Activated T-cell treated with anti-CD3 and anti-CD28 coated beads, Interleukin-2, amount 50 U/mL, for 48 hours (primary cell): Measurements from ENCODE around the gene OSBPL10.

ENCODE experiments used
- DNase-seq, 2 experiments: peaks; one replicate each; pipeline ENCODE4 v3.0.0-alpha.2; 2020

The OSBPL10 gene

GRCh38 chr3:31636694-31637442 is 344.2 kb downstream of the OSBPL10 start:
- DNase-seq = no peak

GRCh38 chr3:31636049-31636448 is 345.0 kb downstream of the OSBPL10 start:
- DNase-seq = no peak

- no peak for DNase-seq
These were observed 345.5 kb downstream of the OSBPL10 start for GRCh38 chr3:31635545-31635944.

- no peak for DNase-seq
These were observed 346.6 kb downstream of the OSBPL10 start for GRCh38 chr3:31634476-31634875.

GRCh38 chr3:31629054-31629453 is 352.0 kb downstream of the OSBPL10 start:
- no peak for DNase-seq

GRCh38 chr3:31625358-31625757 is 355.7 kb downstream of the OSBPL10 start:
- DNase-seq = no peak

GRCh38 chr3:31624083-31624709 is 356.9 kb downstream of the OSBPL10 start:
- no peak for DNase-seq

GRCh38 chr3:31622636-31623288 is 358.3 kb downstream of the OSBPL10 start:
- DNase-seq = no peak

- no peak for DNase-seq
These were observed 359.7 kb downstream of the OSBPL10 start for GRCh38 chr3:31621314-31621713.

- no peak for DNase-seq
These were observed 360.4 kb downstream of the OSBPL10 start for GRCh38 chr3:31620656-31621055.

- no peak for DNase-seq
These were observed 364.4 kb downstream of the OSBPL10 start for GRCh38 chr3:31616711-31617110.

GRCh38 chr3:31615071-31615875 is 365.8 kb downstream of the OSBPL10 start:
- no peak for DNase-seq

GRCh38 chr3:31614162-31614921 is 366.7 kb downstream of the OSBPL10 start:
- no peak for DNase-seq

GRCh38 chr3:31613654-31614053 is 367.4 kb downstream of the OSBPL10 start:
- no peak for DNase-seq

- no peak for DNase-seq
These were observed 367.9 kb downstream of the OSBPL10 start for GRCh38 chr3:31613177-31613576.
